Measurements from ENCODE around the gene VAT1L. TPM values are rescaled to one million over a fixed set of nuclear protein-coding genes. Genes with fewer than 3 reads are reported as not detected.

Gene VAT1L
- total RNA-seq, 1 experiment from 2014 or later = 6.1 TPM

DNA sequence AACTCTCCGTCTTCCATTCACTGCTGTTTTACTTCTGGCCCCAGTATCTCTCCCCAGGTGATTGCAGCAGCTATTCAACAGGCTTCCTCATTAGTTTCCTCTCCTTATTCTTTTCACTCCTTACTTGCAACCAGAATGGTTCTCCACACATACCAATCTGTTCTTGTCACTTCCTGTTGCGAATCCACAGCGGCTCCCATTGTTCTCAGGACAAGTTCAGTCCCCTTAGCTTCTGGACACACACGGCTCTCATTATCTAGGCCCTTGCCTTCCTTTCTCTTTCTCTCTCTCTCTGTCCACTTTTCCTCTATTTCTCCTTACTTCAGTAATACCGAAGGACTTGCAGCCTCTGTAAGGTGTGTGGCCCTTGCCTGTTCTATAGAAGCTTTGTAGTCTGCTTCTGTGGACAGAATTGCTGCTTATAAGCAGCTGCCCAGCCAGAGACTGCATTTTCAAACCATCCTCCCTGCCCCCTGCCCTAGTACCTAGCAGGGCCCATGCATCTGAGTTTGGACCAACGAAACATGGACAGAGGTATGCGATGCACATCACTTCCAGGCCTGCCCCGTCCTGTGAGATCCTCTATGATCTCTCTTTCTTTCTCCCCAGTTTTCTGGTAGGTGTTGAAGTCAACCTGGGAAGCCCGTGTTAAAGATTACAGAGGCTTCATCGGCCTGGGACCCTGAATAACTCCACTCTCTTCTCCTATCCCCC lies 45.7 kb downstream of the VAT1L start:
- DNase-seq (ENCODE audit: low spot score) = peak; percentile 63

- DNase-seq (ENCODE audit: low spot score) = no peak
Measured at GRCh38 chr16:77834635-77835540, 46.5 kb downstream of the VAT1L start.

- DNase-seq (ENCODE audit: low spot score) = no peak
Measured at GRCh38 chr16:77836801-77837200, 48.4 kb downstream of the VAT1L start.

- DNase-seq (ENCODE audit: low spot score) = no peak
Measured at GRCh38 chr16:77838597-77839255, 50.4 kb downstream of the VAT1L start.

DNA sequence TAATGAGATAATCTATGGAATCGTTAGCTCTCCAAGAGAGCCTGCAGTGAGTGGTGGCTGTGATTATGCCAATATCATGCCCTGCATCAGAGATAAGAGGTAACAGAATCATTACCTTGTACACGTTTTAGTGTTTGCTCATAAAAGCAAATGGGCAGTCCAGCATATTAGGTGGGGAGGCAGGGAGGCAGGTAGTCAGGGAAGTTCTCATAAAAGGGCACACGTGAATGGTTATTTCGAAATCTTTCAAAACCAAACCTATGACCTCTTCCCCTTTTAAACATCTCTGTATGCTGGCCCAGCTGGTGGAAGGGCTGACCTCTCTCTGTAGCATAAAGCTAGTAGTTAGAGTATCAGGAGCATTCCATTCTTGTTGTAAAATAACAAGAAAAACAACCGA lies 51.7 kb downstream of the VAT1L start:
- no peak for DNase-seq (ENCODE audit: low spot score)

DNA sequence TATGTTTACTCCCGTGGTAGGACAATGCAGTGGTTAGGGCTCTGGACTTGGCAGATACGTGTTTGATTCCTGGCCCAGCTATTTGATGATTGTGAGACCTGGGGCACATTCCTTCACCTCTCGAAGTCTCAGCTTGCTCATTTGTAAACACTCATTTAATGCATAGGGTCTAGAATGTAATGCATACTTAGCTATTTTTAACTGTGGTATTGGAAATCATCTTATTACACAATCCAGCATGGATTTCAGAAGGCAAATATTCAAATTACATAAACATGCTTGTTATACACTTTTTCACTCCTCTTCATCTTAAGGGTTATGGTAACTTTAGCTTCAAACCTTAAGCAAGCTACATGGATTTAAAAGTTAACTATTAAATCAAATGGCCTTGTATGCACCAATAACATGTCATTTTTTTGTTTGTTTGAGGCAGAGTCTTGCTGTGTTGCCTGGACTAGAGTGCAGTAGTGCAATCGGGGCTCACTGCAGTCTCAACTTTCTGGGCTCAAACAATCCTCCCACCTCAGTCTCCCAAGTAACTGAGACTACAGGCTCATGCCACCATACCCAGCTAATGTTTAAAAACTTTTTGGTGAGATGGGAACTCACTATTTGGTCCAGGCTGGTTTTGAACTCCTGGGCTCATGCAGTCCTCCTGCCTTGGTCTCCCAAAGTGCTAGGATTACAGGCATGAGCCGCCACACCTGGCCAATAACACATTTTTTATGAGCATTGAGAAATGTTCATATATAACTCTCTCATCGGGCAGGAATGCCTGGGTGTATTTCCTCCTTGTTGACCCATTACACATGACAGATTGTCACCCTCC lies 52.5 kb downstream of the VAT1L start:
- DNase-seq (ENCODE audit: low spot score) = no peak

DNA sequence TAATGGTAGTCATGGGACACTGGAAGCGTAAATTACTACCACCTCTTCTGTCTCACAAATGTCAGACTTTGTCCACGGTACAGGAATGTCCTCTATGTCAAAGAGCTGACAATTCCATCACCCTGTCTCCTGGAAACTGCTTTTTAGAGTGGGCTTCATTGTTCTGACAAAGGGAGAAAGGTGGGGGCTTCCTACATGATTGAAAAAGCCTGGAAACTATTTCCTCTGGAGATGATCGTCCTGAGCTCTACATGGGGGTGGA lies 53.1 kb downstream of the VAT1L start:
- DNase-seq (ENCODE audit: low spot score) = no peak

DNA sequence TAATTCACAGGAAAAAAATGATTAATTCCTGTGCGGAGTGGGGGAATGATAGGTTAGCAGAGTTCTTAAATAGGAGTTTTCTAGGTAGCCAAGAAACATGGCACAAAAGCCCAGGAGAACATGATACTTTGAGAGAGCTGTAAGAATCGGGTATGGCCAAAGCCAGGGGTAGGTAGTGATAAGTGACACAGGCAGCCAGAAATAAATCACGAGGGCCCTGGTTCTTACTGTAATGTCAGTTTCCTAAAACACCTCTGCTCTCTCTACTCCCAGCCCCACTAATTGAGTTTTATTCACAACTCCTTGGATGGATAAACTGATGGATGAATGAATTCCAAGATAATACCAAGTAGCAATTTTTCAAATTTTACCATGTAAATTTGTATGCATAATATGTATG lies 54.1 kb downstream of the VAT1L start:
- DNase-seq (ENCODE audit: low spot score) = no peak

DNA sequence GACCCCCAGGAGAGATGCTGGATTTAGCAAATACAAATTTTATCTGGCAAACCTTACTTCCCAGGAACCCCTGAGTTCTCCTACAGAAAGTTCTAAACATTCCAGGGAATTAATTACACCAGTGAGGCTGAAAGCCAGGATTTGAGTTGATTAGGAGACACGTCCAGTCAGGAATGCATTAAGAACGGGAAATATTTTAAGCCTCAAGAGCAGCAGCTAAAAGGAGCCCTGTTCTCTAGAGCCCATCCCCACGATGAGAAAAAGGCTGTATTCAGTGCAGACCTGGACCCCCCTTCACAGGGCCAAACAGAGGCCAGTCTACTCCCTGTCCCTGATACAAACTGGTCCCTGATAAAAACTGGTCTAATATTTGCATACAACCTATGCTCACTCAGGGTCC lies 55.0 kb downstream of the VAT1L start:
- no peak for DNase-seq (ENCODE audit: low spot score)

- no peak for DNase-seq (ENCODE audit: low spot score)
Measured at GRCh38 chr16:77844801-77845200, 56.4 kb downstream of the VAT1L start.

GRCh38 chr16:77849646-77850258 lies 61.4 kb downstream of the VAT1L start:
- DNase-seq (ENCODE audit: low spot score) = no peak

DNA sequence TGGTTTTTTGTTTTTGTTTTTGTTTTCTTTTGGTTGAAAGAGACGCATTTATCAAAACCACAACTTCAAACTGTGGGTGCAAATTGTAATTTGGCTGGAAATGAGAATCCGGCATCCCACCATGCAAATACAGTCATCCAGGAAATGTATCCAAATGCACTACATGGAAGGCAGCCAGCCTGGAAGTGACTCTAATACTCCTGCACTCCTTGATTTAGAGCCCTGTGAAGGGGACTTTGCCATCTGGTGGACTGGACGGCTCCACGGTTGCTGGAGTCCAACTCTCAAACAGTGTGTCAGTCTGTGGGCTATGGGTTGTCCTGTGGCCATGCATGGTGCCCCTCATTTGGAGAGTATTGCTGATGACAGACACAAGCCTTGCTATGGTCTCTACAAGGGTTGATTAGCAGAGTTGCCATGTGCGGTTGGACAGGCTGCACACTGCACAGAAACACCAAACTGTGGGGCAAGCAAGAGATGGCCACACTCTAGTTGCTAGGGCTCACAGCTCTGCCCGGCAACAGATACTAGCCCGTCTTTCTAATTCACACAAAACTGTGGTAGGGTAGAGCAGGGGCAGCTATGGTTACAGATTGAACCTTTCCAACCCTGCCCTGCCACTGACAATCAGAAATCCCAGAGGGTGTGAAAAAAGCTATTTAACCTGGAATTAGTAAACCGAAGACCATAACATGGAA lies 62.4 kb downstream of the VAT1L start:
- no peak for DNase-seq (ENCODE audit: low spot score)

- no peak for DNase-seq (ENCODE audit: low spot score)
Measured at GRCh38 chr16:77853161-77853560, 64.8 kb downstream of the VAT1L start.

- DNase-seq (ENCODE audit: low spot score) = no peak
Measured at GRCh38 chr16:77856438-77857160, 68.2 kb downstream of the VAT1L start.

- DNase-seq (ENCODE audit: low spot score) = no peak
Measured at GRCh38 chr16:77858060-77858459, 69.7 kb downstream of the VAT1L start.

DNA sequence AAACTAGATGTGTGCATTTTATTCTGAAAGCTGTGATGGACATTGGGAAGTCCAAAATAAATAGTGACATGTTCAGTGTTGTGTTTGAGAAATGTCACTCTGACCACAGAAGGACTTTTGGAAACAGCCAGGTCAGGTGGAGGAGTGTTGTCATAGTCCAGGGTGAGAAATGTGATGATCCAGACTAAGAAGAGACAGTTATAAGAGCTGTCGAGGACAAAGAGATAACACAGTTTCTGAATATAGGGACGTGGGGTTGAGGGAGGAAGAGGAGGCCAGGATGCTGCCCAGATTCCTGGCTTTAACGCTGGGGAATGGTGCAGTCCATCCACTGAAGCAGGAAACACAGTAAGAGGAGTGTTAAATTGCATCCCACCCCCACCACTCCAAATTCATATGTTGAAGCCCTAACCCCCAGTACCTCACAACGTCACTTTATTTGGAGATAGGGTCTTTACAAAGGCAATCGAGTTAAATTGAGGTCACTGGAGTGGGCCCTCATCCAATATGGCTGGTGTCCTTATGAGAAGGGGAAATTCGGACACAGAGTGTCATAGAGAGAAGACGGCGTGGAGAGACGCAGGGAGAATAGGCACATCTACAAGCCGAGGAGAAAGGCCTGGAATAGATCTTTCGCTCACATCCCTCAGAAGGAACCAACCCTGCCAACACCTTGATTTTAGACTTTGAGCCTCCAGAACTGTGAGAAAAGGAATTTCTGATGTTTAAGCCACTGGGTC lies 71.3 kb downstream of the VAT1L start:
- no peak for DNase-seq (ENCODE audit: low spot score)

GRCh38 chr16:77860953-77861352 lies 72.6 kb downstream of the VAT1L start:
- DNase-seq (ENCODE audit: low spot score) = no peak

- DNase-seq (ENCODE audit: low spot score) = no peak
Measured at GRCh38 chr16:77863250-77863649, 74.9 kb downstream of the VAT1L start.

- no peak for DNase-seq (ENCODE audit: low spot score)
Measured at GRCh38 chr16:77866752-77867151, 78.4 kb downstream of the VAT1L start.

- DNase-seq (ENCODE audit: low spot score) = no peak
Measured at GRCh38 chr16:77868052-77868451, 79.7 kb downstream of the VAT1L start.
